Upper lobe of right lung (tissue), 1 donor: Measurements from ENCODE around the gene RASD1. TPM values are rescaled to one million over a fixed set of nuclear protein-coding genes. Genes with fewer than 3 reads are reported as not detected.
A peak's percentile ranks its signal among the peaks of the same experiment; 100 is the strongest.

Source experiments
- ATAC-seq: fragments of 200-7000 bp; cut with Tn5 transposase; one replicate; pipeline ENCODE4 v1.9.1; 2020; ENCODE audit warnings: mild to moderate bottlenecking, moderate library complexity
- DNase-seq: peaks from one replicate; pipeline ENCODE4 v3.0.0-alpha.2; 2020
- H3K27ac ChIP-seq: fragments of 200-600 bp; one replicate; pipeline ENCODE4 v1.8.0; 2022
- H3K27me3 ChIP-seq: fragments of 200-600 bp; one replicate; pipeline ENCODE4 v1.8.0; 2022; ENCODE audit warnings: mild to moderate bottlenecking
- H3K36me3 ChIP-seq: fragments of 200-600 bp; one replicate; pipeline ENCODE4 v1.8.0; 2022
- H3K4me1 ChIP-seq: fragments of 200-600 bp; one replicate; pipeline ENCODE4 v1.8.0; 2022
- H3K4me3 ChIP-seq: fragments of 200-600 bp; one replicate; pipeline ENCODE4 v1.8.0; 2022; ENCODE audit warnings: mild to moderate bottlenecking
- H3K9me3 ChIP-seq: fragments of 200-600 bp; one replicate; pipeline ENCODE4 v1.8.0; 2022
- CTCF ChIP-seq: fragments of 200-600 bp; IDR thresholded peaks from one replicate; pipeline ENCODE4 v1.8.0; 2022; ENCODE audit warnings: antibody characterized with exemption
- intact Hi-C: fragments of 100-400 bp; cut with DNase I; formaldehyde crosslinking; loops from one replicate; pipeline ENCODE4 v1.11.0; 2022
- total RNA-seq: library from RNA; stranded (reverse); fragmentation: NEBNext Ultra II Directional; extraction: Animal tissue kit (Norgen Biotek cat#: 25700); gene quantifications from one replicate; pipeline ENCODE4 v1.2.1, GENCODE V29; 2021
- donor health status: DM: no; HTN: yes; CAD: no; lungs with severe emphysema.

The RASD1 gene
- total RNA-seq, 1 donor from 2014 or later = 39.2 TPM

DNA sequence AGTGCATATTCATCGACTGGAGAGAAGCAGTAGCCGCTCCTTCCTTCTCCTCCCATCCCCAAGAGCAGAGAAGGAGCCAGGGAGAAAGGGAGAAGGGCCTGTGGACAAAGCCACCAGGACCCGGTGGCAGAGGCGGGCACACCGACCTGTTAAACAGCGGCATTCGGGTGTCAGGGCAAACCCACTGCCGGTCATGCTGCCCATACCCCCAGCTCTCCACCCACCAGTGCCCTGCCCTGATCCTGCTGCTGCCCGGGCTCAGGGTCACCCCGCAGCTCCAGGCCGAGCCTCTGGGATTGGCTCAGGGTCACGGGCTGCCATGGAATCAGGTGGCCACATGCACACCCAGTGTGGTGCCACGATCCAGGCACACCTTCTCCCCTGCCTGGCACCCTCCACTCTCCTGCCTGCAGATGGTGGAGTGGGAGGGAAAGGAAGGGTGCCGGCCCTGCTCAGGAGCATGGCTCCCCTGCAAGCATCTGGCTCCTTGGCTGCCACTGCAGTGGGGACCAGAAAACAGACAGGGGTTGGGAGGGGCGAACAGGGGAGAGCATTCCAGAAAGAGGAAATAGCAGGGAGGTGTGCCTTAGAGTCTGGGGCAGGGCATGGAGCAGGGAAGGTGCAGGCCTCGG lies 18.3 kb upstream of the RASD1 start:
- no peak overlapping the region for H3K4me3 ChIP-seq
- H3K27ac ChIP-seq = no peak overlapping the region
- ATAC-seq (no peak), DNase-seq (no peak)
- TF ChIP-seq CTCF = no peak
- no peaks in the 10 kb centered on the region for H3K27me3 ChIP-seq
- intact Hi-C loops = no loop called here
- no peaks in the 10 kb centered on the region for H3K9me3 ChIP-seq
- H3K36me3 ChIP-seq = no peaks in the 10 kb centered on the region
- H3K4me1 ChIP-seq = no peaks in the 10 kb centered on the region

DNA sequence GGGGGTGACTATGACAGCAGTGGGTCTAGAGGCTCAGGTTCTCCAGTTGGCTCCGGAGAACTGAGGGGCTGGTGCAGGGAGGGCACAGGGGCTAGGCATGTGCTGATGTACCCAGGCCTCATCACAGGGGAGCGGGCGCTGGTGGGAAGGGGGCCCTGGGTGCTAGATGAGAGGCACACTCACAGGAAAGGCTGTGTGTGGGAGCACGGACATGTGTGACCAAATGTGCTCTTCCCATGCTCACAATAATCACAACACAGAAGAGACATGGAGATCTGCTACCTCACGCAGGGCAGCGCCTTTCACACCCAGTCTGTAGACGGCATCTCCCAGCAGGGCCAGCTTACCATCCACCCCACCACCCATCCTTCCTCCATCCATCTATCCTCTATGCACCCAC lies 17.4 kb upstream of the RASD1 start:
- DNase-seq (no peak), ATAC-seq (no peak)
- H3K27ac ChIP-seq = no peak overlapping the region
- no peaks in the 10 kb centered on the region for H3K9me3 ChIP-seq
- intact Hi-C loops = no loop called here
- no peak overlapping the region for H3K4me3 ChIP-seq
- TF ChIP-seq CTCF = no peak
- no peaks in the 10 kb centered on the region for H3K36me3 ChIP-seq
- H3K27me3 ChIP-seq = no peaks in the 10 kb centered on the region
- H3K4me1 ChIP-seq = no peaks in the 10 kb centered on the region

- Histone ChIP-seq H3K36me3 (no peaks in the 10 kb centered on the region), H3K4me3 (no peak overlapping the region), H3K27me3 (no peaks in the 10 kb centered on the region), H3K4me1 (no peaks in the 10 kb centered on the region), H3K9me3 (no peaks in the 10 kb centered on the region), H3K27ac (no peak overlapping the region)
- DNase-seq = no peak
- intact Hi-C loops = no loop called here
- ATAC-seq = no peak
- TF ChIP-seq CTCF = no peak
Observed at GRCh38 chr17:17512866-17513265, 16.7 kb upstream of the RASD1 start.

DNA sequence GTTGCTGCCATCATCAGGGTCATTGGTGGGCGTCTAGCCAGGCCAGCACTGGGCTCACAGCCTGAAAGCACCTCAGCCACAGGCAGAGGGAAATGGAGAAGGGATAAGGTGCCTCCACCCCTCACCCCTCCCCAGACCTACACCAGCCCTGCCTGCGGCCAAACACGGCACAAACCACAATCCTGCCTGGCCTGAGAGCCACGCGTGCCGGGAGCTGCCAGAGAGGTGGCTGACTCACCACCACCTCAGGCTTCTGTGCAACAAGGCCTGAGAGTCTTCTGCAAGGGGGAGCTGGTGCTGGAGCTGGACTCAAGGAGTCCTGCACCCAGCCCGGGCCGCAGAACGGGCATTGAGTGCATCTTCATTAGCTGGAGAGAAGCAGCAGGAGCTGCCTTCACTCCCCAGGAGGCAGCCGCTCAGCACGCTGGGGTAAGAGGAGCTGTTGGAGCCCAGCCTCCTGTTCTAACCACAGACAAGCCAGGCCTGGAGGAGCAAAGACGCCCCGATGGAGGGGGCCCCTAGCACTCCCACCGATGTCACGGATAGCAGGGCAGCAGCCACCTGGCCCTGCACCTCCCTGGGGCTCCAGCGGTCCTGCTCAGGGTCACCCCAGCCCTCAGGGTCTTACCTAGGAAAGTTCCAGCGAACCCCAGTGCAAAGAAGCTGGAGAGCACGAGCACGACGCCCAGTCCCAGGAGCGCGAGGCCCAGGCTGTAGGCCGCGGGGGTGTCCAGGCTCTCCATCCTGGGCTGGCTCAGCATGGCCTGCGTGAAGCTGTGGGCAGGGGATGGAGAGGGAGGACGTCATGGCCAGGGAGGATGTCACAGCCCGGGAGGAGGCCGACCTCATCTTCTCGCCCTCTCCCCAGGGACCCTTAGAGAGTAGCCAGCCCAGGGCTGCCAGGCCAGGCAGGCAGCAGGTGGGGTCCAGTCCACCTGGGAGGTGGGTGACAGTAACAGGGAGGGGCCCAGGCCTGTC lies 16.0 kb upstream of the RASD1 start:
- ATAC-seq (no peak), DNase-seq (no peak)
- intact Hi-C loops = no loop called here

DNA sequence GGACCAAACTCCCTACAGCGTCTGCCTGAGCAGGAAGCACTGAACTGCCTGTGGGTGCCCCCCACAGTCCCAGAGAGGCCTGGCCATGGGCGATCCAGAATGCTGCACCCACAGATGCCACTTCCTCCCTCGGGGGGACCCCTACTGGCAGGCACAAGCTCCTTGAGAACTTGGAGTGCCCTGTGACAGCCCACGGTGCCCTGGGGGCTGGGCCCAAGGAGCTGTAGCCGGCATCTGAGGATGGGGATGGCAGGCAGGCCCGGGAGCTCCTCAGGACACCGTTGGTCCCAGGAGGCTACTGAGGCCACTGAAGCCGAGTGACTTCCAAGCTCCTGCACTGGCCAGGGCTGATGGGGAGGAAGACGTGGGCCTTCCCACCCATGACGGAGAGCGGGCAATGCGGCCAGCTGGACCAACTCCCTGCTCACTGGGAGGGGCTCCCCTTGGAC lies 15.1 kb upstream of the RASD1 start:
- Histone ChIP-seq H3K36me3 (no peaks in the 10 kb centered on the region), H3K4me1 (peaks cover 4% of the 10 kb centered on the region), H3K9me3 (no peaks in the 10 kb centered on the region), H3K27ac (no peak overlapping the region), H3K4me3 (no peak overlapping the region), H3K27me3 (no peaks in the 10 kb centered on the region)
- no peak for ATAC-seq
- peak; percentile 54 for DNase-seq
- TF ChIP-seq CTCF = no peak
- intact Hi-C loops = no loop called here

More for the DNA sequence above, 16.0 kb upstream of the RASD1 start:
- Histone ChIP-seq H3K9me3 (no peaks in the 10 kb centered on the region), H3K4me3 (no peak overlapping the region), H3K27ac (no peak overlapping the region), H3K4me1 (no peaks in the 10 kb centered on the region), H3K27me3 (no peaks in the 10 kb centered on the region), H3K36me3 (no peaks in the 10 kb centered on the region)
- TF ChIP-seq CTCF = no peak
